ENCODE measurements around the gene ROCK2.

DNA sequence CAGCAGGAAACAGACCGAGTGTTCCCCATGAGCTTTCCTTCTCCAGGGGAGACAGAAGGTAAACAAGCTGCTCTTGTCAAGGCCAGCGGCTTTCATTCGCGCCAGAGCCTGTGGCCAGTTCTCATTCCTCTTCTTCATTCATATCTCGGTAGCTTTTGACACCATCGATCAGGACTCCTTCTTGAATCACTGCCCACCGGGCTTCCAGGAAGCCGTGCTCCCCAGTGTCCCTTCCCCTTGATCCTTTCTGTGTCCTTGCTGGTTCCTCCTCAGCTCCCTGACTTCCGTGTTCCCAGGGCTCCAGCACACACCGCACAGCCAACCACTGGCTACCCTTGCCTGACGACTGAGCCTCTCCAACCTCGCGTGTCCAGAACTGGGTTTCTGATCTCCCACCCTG lies 175.1 kb downstream of the ROCK2 start:
- TF ChIP-seq CHD4 (IDR thresholded peaks at IDR 0.05; ENCODE audit: borderline replicate concordance) = no peak
- TF ChIP-seq ZNF302 (CRISPR knock-in tag; IDR thresholded peaks at IDR 0.05) = no peak
- TF ChIP-seq, protein P1, sequence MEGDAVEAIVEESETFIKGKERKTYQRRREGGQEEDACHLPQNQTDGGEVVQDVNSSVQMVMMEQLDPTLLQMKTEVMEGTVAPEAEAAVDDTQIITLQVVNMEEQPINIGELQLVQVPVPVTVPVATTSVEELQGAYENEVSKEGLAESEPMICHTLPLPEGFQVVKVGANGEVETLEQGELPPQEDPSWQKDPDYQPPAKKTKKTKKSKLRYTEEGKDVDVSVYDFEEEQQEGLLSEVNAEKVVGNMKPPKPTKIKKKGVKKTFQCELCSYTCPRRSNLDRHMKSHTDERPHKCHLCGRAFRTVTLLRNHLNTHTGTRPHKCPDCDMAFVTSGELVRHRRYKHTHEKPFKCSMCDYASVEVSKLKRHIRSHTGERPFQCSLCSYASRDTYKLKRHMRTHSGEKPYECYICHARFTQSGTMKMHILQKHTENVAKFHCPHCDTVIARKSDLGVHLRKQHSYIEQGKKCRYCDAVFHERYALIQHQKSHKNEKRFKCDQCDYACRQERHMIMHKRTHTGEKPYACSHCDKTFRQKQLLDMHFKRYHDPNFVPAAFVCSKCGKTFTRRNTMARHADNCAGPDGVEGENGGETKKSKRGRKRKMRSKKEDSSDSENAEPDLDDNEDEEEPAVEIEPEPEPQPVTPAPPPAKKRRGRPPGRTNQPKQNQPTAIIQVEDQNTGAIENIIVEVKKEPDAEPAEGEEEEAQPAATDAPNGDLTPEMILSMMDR (IDR thresholded peaks at IDR 0.05) = no peak
- TF ChIP-seq POLR2A (IDR thresholded peaks at IDR 0.05; ENCODE audit: low read length) = no peak
- TF ChIP-seq RAD21 (conservative IDR thresholded peaks at IDR 0.05 in 1 of 2, IDR thresholded peaks at IDR 0.05 in 1 of 2) = no peak
- TF ChIP-seq ZFP36 (IDR thresholded peaks at IDR 0.05; ENCODE audit: borderline replicate concordance, partially characterized antibody) = no peak
- no peak for TF ChIP-seq CHD2 (IDR thresholded peaks at IDR 0.05; ENCODE audit: low read length, partially characterized antibody)
